Karpas-422 (cell line): Measurements from ENCODE around the gene TRAPPC14. TPM values are rescaled to one million over a fixed set of nuclear protein-coding genes. Genes with fewer than 3 reads are reported as not detected.
"Not testable (repeated sequence)": the region's sequence is repeated elsewhere in the genome, so short reads cannot be mapped to it uniquely, and the experiment has no call there.

Experiments
- DNase-seq: peaks from one replicate; pipeline ENCODE4 v3.0.0-alpha.2; 2015
- H2AFZ ChIP-seq: fragments of 200-600 bp; sonication (generic); 2 replicates; pipeline ENCODE4 v1.6.1; 2014; ENCODE audit warnings: antibody characterized with exemption, low read length, mixed read lengths
- H3K27ac ChIP-seq: fragments of 200-600 bp; sonication (generic); 2 replicates; pipeline ENCODE4 v1.5.1; 2014; ENCODE audit warnings: mild to moderate bottlenecking, low read length, moderate library complexity
- H3K27me3 ChIP-seq: fragments of 200-600 bp; sonication (generic); 2 replicates; pipeline ENCODE4 v1.6.1; 2014; ENCODE audit warnings: low read length, mixed read lengths
- H3K36me3 ChIP-seq: fragments of 200-600 bp; sonication (generic); 2 replicates; pipeline ENCODE4 v1.6.1; 2014; ENCODE audit warnings: low read length, mixed read lengths; ENCODE audit not compliant: insufficient read depth
- H3K4me1 ChIP-seq: fragments of 200-600 bp; sonication (generic); 2 replicates; pipeline ENCODE4 v1.6.1; 2014; ENCODE audit warnings: mild to moderate bottlenecking, low read length, mixed read lengths
- H3K4me2 ChIP-seq: fragments of 200-600 bp; sonication (generic); 2 replicates; pipeline ENCODE4 v1.6.1; 2014; ENCODE audit warnings: low read length, low read depth, mild to moderate bottlenecking; ENCODE audit not compliant: poor library complexity, severe bottlenecking
- H3K4me3 ChIP-seq: fragments of 200-600 bp; sonication (generic); 2 replicates; pipeline ENCODE4 v1.5.1; 2014; ENCODE audit warnings: mild to moderate bottlenecking, antibody characterized with exemption, low read length, mixed read lengths
- H3K79me2 ChIP-seq: fragments of 200-600 bp; sonication (generic); 2 replicates; pipeline ENCODE4 v1.6.1; 2014; ENCODE audit warnings: mild to moderate bottlenecking, low read length, mixed read lengths
- H3K9ac ChIP-seq: fragments of 200-600 bp; sonication (generic); 2 replicates; pipeline ENCODE4 v1.6.0; 2014; ENCODE audit warnings: low read length
- H3K9me2 ChIP-seq: fragments of 200-600 bp; sonication (generic), shearing (Covaris generic); replicated peaks from 2 replicates; pipeline ENCODE4 v1.6.0; 2014; ENCODE audit warnings: mild to moderate bottlenecking, low read length, moderate library complexity; ENCODE audit not compliant: insufficient read depth
- H3K9me3 ChIP-seq: fragments of 300-700, 200-600 bp; sonication (generic); 2 replicates; pipeline ENCODE4 v1.6.1; 2014; ENCODE audit warnings: low read length, mixed read lengths
- H4K20me1 ChIP-seq: fragments of 200-600 bp; sonication (generic); 2 replicates; pipeline ENCODE4 v1.6.1; 2014; ENCODE audit warnings: mild to moderate bottlenecking, antibody characterized with exemption, low read length, low read depth; ENCODE audit not compliant: insufficient read depth
- total RNA-seq: library from RNA; depleted of rRNA; stranded (reverse); fragments of >200 nt; shearing (Covaris generic); gene quantifications from 2 replicates; pipeline ENCODE4 v1.2.3, GENCODE V29; 2014; ENCODE audit warnings: low replicate concordance

Gene TRAPPC14
- total RNA-seq, 1 experiment from 2014 or later, result 15.8 TPM

- Histone ChIP-seq H4K20me1 (no peaks in the 10 kb centered on the region), H3K9me2 (no peaks in the 10 kb centered on the region), H3K9ac (no peak overlapping the region), H3K79me2 (no peaks in the 10 kb centered on the region), H3K4me3 (no peak overlapping the region), H3K27ac (no peak overlapping the region), H3K27me3 (no peaks in the 10 kb centered on the region), H3K9me3 (no peaks in the 10 kb centered on the region), H3K4me1 (peaks cover 8% of the 10 kb centered on the region), H2AFZ (no peak overlapping the region), H3K4me2 (no peak overlapping the region), H3K36me3 (no peaks in the 10 kb centered on the region)
- no peak for DNase-seq
Observed at GRCh38 chr7:100142461-100142860, 16.1 kb downstream of the TRAPPC14 start.

- Histone ChIP-seq H2AFZ (no peak overlapping the region), H3K4me1 (peaks cover 8% of the 10 kb centered on the region)
Observed at GRCh38 chr7:100141555-100141949, 17.0 kb downstream of the TRAPPC14 start.

GRCh38 chr7:100137851-100138760 lies 20.4 kb downstream of the TRAPPC14 start:
- H3K4me3 ChIP-seq, result no peak overlapping the region
- H3K9me2 ChIP-seq, result no peaks in the 10 kb centered on the region
- peak overlapping the region; percentile 36 for H3K4me2 ChIP-seq
- H3K27ac ChIP-seq, result no peak overlapping the region
- no peaks in the 10 kb centered on the region for H3K27me3 ChIP-seq
- no peak overlapping the region for H3K9ac ChIP-seq
- no peaks in the 10 kb centered on the region for H3K9me3 ChIP-seq
- H3K36me3 ChIP-seq, result no peaks in the 10 kb centered on the region
- no peak for DNase-seq
- no peak overlapping the region for H2AFZ ChIP-seq
- no peaks in the 10 kb centered on the region for H3K79me2 ChIP-seq
- H3K4me1 ChIP-seq, result peaks cover 8% of the 10 kb centered on the region
- no peaks in the 10 kb centered on the region for H4K20me1 ChIP-seq

More at GRCh38 chr7:100141555-100141949, 17.0 kb downstream of the TRAPPC14 start:
- Histone ChIP-seq H3K9ac (no peak overlapping the region), H3K4me3 (no peak overlapping the region), H4K20me1 (no peaks in the 10 kb centered on the region), H3K4me2 (no peak overlapping the region), H3K9me3 (no peaks in the 10 kb centered on the region), H3K9me2 (no peaks in the 10 kb centered on the region), H3K36me3 (no peaks in the 10 kb centered on the region), H3K27ac (no peak overlapping the region), H3K27me3 (no peaks in the 10 kb centered on the region), H3K79me2 (no peaks in the 10 kb centered on the region)
- no peak for DNase-seq

- Histone ChIP-seq H2AFZ (no peak overlapping the region), H4K20me1 (no peaks in the 10 kb centered on the region), H3K9me2 (no peaks in the 10 kb centered on the region), H3K79me2 (no peaks in the 10 kb centered on the region), H3K9ac (no peak overlapping the region), H3K4me2 (no peak overlapping the region), H3K27ac (no peak overlapping the region), H3K36me3 (no peaks in the 10 kb centered on the region), H3K4me3 (no peak overlapping the region), H3K9me3 (no peaks in the 10 kb centered on the region), H3K4me1 (peaks cover 12% of the 10 kb centered on the region), H3K27me3 (no peaks in the 10 kb centered on the region)
- DNase-seq, result peak; percentile 83
Observed at GRCh38 chr7:100132697-100133151, 25.8 kb downstream of the TRAPPC14 start.

- Histone ChIP-seq H3K4me3 (no peak overlapping the region), H3K36me3 (no peaks in the 10 kb centered on the region), H3K4me2 (no peak overlapping the region), H3K4me1 (peaks cover 17% of the 10 kb centered on the region), H3K27me3 (no peaks in the 10 kb centered on the region), H3K27ac (no peak overlapping the region), H3K9me2 (no peaks in the 10 kb centered on the region), H3K9me3 (no peaks in the 10 kb centered on the region), H3K79me2 (no peaks in the 10 kb centered on the region), H4K20me1 (no peaks in the 10 kb centered on the region), H3K9ac (no peak overlapping the region), H2AFZ (no peak overlapping the region)
- DNase-seq, result no peak
Observed at GRCh38 chr7:100132126-100132525, 26.4 kb downstream of the TRAPPC14 start.

GRCh38 chr7:100130608-100131453 lies 27.7 kb downstream of the TRAPPC14 start:
- Histone ChIP-seq H3K9ac (peak overlapping the region; percentile 32; the same call in 1 of the 2 replicates), H3K9me2 (no peaks in the 10 kb centered on the region), H3K4me1 (peaks cover 18% of the 10 kb centered on the region), H3K9me3 (no peaks in the 10 kb centered on the region), H3K27me3 (no peaks in the 10 kb centered on the region), H3K4me2 (peak overlapping the region; percentile 57), H4K20me1 (no peaks in the 10 kb centered on the region), H3K4me3 (no peak overlapping the region), H3K36me3 (no peaks in the 10 kb centered on the region), H3K79me2 (peaks cover 4% of the 10 kb centered on the region; the same call in 1 of the 2 replicates), H2AFZ (peak overlapping the region; percentile 79), H3K27ac (no peak overlapping the region)
- DNase-seq, result peak; percentile 88

- not testable (repeated sequence) for H3K9me3 ChIP-seq, DNase-seq, H2AFZ ChIP-seq, H3K9ac ChIP-seq, H3K36me3 ChIP-seq, H3K9me2 ChIP-seq, H3K27ac ChIP-seq, H3K27me3 ChIP-seq, H3K4me3 ChIP-seq, H3K4me2 ChIP-seq, H4K20me1 ChIP-seq
- Histone ChIP-seq H3K79me2 (peaks cover 10% of the 10 kb centered on the region), H3K4me1 (peaks cover 24% of the 10 kb centered on the region)
Observed at GRCh38 chr7:100130220-100130607, 28.3 kb downstream of the TRAPPC14 start.

GRCh38 chr7:100128637-100128963 lies 29.9 kb downstream of the TRAPPC14 start:
- no peak overlapping the region for H2AFZ ChIP-seq
- H3K36me3 ChIP-seq, result no peaks in the 10 kb centered on the region
- H3K9me2 ChIP-seq, result no peaks in the 10 kb centered on the region
- H3K4me3 ChIP-seq, result no peak overlapping the region
- no peak overlapping the region for H3K27ac ChIP-seq
- H3K4me1 ChIP-seq, result peaks cover 31% of the 10 kb centered on the region
- peak overlapping the region; percentile 90; the same call in 1 of the 2 replicates for H3K9ac ChIP-seq
- no peaks in the 10 kb centered on the region for H4K20me1 ChIP-seq
- peaks cover 18% of the 10 kb centered on the region for H3K79me2 ChIP-seq
- no peaks in the 10 kb centered on the region for H3K9me3 ChIP-seq
- DNase-seq, result no peak
- no peaks in the 10 kb centered on the region for H3K27me3 ChIP-seq
- H3K4me2 ChIP-seq, result no peak overlapping the region
